ENCODE data around the gene BCAS1. TPM values are rescaled to one million over a fixed set of nuclear protein-coding genes. Genes with fewer than 3 reads are reported as not detected.

Gene BCAS1
- total RNA-seq, 1 donor from 2014 or later = 4.3 TPM

DNA sequence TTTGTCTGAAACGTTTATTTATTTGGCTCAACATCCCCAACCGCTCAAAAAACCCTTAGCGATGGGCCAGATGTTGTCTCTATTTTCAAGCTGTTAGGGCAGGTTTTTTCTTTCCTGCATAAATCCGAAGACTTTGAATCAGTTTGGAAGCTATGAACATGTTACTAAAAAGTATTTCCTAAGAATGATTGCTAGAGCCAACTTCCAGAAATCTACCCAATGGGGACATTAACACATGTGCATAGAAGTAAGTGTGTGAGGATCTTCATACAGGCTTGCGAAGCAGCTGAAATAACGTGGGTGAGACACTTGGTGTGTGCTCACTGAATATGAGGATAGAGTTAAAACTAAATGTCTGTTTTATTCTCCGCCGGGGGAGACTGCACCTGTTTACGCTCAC lies 106.8 kb downstream of the BCAS1 start:
- DNase-seq (ENCODE audit: low spot score) = no peak

DNA sequence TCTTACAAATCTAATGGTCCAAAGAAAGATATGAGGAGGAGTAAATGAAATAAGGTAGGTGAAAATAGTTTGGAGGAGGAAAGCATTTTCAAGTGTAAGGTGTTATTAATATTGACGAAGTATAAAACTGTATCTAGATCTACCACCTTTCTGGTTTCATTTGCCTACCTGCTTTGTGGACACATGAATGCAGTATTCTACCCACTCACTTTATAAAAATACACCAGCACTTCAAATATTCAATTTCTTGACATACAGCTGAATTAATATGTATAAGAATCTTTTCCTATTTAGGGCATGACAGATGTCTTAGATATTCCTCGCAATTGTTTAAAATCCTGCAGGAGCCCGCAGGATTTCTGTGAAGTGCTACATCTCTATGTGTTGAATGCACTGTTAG lies 108.0 kb downstream of the BCAS1 start:
- DNase-seq (ENCODE audit: low spot score) = no peak

DNA sequence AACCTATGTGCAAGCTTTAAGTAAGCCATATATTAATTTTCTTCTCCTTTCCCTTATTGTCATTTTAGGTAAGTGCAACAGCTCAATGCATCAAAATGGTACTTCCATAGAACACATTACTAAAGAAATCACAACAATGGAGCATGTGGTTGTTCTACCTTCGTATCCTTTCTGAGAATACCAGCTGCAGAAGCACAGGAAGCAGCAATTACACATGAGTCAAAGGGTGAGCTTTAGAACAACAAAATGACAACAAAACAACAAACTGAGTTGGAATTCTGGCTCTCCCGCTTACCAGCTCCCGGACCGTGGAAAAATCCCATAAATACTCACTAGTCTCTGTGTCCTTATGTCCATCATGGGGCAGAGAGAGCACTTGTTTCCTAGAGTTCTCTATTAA lies 108.9 kb downstream of the BCAS1 start:
- no peak for DNase-seq (ENCODE audit: low spot score)

- DNase-seq (ENCODE audit: low spot score) = peak; percentile 49
Observed at GRCh38 chr20:53960579-53961272, 109.7 kb downstream of the BCAS1 start.

GRCh38 chr20:53959911-53960578 lies 110.3 kb downstream of the BCAS1 start:
- peak; percentile 29 for DNase-seq (ENCODE audit: low spot score)

- DNase-seq (ENCODE audit: low spot score) = peak; percentile 62
Observed at GRCh38 chr20:53958260-53958659, 112.1 kb downstream of the BCAS1 start.

DNA sequence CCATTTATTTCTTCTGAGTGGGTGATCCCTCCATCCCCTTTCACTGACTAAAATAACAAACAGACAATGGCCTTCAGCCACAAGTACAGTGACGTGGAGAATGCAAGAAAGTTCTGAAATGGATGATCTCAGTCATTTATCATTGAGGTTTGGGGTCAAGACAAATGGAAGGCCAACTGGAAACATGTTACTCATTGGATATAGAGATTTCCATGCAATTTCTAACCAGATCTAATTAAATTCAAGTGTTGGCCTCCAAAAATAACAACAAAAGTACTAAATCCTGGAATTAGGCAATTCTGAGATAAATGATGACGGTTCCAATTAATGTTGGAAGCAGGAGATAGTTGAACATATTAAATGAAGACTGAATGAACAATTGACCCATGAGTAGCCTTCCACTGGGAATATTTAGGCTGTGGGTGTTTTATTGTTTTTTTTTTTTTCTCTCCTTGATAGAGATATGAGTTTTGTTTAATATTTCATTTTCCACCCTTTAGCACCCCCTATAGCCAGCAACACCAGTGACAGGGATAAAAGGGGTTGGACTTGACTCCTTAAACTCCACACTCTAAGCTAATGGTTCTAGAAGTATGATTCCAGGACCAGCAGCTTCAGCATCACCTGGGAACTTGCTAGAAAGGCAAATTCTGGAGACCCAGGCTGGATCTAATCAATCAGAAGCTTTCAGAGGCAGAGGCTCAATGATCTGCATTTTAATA lies 112.8 kb downstream of the BCAS1 start:
- DNase-seq (ENCODE audit: low spot score) = no peak

DNA sequence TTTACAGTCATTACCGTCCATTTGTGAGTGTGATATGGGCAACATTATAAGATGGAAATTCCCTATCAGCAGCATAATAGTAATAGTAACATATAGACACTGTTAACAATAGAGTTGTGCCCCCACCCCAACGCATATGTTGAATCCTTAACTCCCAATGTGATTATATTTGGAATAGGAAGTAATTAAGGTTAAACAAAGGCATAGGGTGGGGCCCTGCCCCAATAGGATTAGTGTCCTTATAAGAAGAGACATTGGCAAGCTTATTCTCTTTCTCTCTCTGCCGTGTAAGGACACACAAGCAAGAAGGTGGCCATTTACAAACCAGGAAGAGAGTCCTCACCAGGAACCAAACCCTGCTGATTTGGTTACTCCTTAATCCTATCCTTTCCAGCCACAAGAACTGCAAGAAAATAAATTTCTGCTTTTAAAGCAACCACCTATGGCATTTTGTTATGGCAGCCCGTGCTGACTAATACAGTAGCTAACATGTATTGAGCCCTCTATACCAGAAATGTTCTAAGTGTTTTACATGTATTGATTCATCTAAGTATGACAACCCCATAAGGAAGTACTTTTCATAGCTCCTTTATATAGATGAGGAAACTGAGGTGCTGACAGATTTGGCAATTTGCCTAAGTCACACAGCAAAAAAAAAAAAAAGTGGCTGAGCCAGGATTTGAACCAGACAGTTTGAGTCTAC lies 114.2 kb downstream of the BCAS1 start:
- DNase-seq (ENCODE audit: low spot score) = no peak

- no peak for DNase-seq (ENCODE audit: low spot score)
Observed at GRCh38 chr20:53954723-53955658, 115.4 kb downstream of the BCAS1 start.

DNA sequence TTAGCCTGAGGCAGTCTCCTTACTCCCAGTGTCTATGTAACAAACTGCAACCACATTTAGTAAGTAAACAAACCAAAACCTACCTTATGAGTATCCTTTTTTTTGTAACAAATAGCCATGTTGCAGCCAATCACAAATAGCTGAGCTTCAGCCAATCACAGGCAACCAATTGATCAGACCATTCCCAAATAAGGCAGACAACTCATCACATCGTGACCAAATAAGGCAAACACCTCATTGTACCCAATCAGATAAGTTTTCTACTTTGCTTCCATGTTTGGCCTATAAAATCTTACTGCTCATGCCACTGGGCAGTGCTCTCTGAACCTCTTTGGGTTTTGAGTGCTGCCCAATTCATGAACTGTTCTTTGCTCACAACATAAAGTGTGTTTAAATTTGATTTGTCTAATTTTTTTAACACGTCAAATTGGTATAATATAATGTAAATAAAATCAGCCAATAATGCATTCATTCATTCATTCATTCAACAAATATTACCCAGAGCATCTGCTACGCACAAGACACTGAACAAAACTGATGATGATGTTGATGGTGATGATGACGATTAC lies 117.8 kb downstream of the BCAS1 start:
- no peak for DNase-seq (ENCODE audit: low spot score)

DNA sequence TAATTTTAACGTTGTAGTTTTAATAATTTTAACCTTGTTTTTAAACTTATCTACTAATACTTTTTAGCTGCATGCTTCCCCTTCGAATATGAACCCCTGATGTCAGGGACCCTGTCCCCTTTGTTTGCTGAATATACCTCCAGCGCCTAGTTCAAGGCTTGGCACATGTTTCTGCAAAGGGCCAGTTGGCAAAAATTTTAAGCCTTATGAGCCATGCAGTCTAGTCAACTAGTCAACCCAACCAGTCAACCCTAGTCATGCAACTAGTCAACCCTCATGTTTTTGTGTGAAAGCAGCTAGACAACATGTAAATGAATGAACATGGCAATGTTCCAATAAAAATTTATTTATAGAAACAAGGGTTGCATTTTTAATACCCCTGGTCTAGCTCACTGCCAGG lies 119.8 kb downstream of the BCAS1 start:
- DNase-seq (ENCODE audit: low spot score) = no peak

- DNase-seq (ENCODE audit: low spot score) = peak; percentile 83
Observed at GRCh38 chr20:53950031-53950430, 120.4 kb downstream of the BCAS1 start.

DNA sequence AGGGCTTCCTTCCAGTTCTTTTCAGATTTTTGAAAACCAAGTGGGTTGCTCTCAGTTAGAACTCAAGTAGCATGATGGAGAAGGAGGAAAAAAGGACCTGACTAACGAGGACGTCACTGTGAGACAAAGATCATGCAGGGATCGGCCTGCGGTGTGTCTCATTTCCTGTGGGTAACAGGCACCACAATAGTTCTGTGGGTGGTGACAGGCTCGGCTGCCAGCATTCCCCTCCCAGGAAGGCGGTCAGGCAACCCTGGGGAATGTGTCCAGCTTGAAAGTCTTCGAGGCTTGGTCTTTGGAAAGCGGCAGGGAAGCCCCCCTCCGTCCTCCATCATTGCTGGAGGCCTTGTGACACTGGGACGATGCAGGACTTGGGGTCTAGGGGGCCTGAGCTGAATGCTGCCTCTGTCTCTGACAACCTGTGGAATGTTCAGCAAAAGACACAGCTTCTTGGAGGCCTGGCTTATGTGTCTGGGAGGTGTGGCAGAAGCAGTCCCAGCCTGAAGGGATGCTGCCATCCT lies 121.0 kb downstream of the BCAS1 start:
- DNase-seq (ENCODE audit: low spot score) = no peak

DNA sequence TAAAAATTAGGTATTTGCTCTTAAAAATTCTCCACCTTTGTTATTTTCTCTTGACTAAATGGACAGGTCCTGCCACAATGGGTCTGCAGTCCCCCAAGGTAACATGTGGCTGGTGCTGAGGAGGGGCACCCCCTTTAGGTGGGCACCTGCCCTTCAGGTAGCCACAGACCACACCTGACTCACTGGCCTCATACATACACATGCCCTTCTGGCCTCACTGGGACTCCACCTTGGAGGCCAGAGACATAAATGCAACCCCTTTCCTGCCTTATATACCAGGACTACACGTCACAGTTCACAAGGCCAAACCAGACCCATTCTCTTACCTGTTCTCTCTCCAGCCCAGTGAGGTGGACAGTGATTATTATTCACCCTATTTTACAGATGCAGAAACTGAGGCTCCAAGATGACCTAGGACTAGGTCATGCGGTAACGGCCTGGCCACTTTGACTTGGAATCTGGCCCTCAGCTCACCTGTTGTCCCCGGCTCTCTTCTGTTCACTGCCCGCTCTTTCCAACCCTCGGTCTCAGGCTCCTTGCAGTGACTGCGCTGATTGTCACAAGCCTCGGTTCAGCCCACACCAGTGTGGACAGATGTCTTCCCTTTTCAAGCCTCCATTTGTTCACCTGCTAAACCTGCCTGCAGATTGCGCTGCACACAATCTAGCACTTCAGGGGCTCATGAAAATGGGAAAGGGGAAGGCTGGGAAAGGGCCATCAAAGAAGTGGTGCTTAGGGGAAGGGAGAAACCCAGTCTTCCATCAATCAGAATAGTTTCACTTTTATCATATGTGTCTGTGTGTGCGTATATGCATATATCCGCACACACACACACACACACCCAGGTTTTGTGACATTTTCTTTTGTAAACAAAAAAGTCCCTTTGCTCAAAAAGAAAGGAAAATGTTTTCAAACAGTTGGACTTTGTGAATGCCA lies 121.7 kb downstream of the BCAS1 start:
- DNase-seq (ENCODE audit: low spot score) = no peak

- DNase-seq (ENCODE audit: low spot score) = no peak
Observed at GRCh38 chr20:53947501-53948195, 122.7 kb downstream of the BCAS1 start.

DNA sequence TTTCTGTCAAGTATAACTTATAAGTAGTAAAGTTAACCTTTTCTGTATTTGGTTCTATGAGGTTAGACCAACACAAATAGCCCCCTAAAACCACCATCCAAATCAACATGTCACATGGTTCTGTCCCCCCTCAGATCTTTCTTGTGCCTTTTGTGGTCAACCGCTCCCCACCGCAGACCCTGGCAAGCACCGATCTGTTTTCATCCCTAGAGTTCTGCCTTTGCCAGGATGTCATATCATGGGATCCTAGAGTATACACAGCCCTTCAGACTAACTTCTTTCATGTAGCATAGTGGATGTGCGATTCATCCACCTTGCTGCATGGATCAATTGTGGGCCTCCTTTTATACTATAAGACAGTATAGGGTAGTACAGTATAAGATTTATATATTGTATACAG lies 124.3 kb downstream of the BCAS1 start:
- no peak for DNase-seq (ENCODE audit: low spot score)

DNA sequence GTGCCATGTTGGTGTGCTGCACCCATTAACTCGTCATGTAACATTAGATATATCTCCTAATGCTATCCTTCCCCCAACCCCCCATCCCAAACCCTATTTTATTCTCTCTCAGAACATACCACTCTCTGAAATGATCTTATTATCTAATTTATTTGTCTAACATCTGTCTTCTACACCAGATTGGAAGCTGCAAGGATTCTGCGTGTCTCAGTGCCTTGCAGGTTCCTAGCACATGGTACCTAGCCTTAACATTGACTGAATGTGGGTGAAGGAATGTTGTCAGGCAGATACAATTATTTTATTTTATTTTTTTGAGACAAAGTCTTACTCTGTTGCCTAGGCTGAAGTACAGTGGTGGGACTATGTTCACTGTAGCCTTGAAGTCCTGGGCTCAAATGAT lies 124.9 kb downstream of the BCAS1 start:
- DNase-seq (ENCODE audit: low spot score) = no peak

DNA sequence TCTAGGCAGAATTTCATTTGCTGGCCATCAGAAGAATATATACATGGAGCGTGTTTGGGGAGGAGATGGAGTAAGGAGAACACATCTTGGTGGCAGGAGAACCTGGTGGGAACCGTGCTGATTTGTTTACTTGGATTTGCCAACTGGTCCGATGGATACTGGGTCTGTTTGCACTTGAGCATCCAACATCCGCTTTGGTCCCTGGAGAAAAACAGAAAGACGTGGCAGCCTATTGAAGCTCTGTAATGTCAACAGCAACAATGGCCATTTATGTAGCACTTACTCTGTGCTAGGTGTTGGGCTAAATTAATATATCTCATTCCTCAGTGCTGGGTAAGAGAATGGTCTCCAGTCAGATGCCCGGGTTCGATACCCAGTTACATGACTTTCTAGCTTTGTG lies 125.6 kb downstream of the BCAS1 start:
- no peak for DNase-seq (ENCODE audit: low spot score)
